ENCODE measurements around the gene JARID2.

Gene JARID2

DNA sequence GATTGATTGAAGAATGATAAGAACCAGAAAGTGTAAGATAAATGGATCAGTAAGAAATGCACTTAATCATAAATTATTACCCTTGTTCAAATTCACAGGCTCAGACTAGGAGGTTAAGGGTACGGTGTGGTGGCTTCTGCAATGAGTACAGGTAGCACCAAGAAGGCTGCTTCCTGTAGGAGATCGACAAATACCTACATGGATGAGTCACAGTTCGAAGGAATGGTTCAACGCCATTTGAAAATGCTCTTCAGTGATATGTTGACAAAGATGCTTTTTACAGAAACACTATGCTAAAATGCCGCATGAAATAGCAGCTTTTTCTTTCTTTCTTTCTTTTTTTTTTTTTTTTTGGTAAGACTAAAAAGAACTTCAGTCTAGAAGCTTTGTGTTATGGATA lies 300.7 kb downstream of the JARID2 start:
- TF ChIP-seq, protein P1, sequence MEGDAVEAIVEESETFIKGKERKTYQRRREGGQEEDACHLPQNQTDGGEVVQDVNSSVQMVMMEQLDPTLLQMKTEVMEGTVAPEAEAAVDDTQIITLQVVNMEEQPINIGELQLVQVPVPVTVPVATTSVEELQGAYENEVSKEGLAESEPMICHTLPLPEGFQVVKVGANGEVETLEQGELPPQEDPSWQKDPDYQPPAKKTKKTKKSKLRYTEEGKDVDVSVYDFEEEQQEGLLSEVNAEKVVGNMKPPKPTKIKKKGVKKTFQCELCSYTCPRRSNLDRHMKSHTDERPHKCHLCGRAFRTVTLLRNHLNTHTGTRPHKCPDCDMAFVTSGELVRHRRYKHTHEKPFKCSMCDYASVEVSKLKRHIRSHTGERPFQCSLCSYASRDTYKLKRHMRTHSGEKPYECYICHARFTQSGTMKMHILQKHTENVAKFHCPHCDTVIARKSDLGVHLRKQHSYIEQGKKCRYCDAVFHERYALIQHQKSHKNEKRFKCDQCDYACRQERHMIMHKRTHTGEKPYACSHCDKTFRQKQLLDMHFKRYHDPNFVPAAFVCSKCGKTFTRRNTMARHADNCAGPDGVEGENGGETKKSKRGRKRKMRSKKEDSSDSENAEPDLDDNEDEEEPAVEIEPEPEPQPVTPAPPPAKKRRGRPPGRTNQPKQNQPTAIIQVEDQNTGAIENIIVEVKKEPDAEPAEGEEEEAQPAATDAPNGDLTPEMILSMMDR (conservative IDR thresholded peaks at IDR 0.05; ENCODE audit: low read depth, low read length), result no peak
- no peak overlapping the region for H3K4me3 ChIP-seq (ENCODE audit: low read length)
- DNase-seq (ENCODE audit: low read depth), result no peak

DNA sequence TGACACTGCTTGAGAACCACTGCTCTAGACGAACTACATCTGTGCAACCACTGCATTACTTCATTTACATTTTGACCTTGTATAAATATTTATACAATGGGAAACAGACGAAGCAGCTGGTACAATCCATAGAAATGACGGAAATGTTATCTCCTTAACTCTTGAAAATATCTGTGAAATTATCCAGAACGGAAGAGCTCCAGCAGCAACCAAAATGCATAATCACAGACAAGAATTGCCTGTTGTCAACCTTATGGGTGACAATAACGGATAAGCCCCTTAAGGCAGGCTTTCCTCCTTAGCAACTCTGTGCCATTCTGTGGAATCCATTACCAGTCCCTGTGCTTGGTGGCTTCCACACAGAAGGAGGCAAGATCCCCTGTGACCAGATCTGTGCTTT lies 301.5 kb downstream of the JARID2 start:
- TF ChIP-seq, protein P1 (conservative IDR thresholded peaks at IDR 0.05; ENCODE audit: low read depth, low read length), result no peak
- no peak for DNase-seq (ENCODE audit: low read depth)
- H3K4me3 ChIP-seq (ENCODE audit: low read length), result no peak overlapping the region

DNA sequence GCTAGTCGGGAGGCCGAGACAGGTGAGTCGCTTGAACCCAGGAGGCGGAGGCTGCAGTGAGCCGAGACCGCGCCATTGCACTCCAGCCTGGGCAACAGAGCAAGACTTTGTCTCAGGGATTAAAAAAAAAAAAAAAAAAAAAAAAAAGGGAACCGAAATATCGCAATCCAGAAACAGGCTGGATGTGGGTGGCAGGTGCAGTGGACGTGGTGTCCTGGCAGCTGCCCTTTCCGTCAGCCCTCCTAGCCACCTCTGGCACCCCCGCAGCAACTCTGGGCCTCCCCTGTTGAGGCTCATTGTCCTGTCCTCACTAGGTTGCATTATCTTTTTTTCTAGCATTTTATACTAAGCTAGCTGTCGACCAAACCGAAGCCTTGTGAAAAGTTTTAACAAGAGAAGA lies 303.5 kb downstream of the JARID2 start:
- DNase-seq (ENCODE audit: low read depth), result no peak
- TF ChIP-seq, protein P1 (conservative IDR thresholded peaks at IDR 0.05; ENCODE audit: low read depth, low read length), result no peak
- no peak overlapping the region for H3K4me3 ChIP-seq (ENCODE audit: low read length)

DNA sequence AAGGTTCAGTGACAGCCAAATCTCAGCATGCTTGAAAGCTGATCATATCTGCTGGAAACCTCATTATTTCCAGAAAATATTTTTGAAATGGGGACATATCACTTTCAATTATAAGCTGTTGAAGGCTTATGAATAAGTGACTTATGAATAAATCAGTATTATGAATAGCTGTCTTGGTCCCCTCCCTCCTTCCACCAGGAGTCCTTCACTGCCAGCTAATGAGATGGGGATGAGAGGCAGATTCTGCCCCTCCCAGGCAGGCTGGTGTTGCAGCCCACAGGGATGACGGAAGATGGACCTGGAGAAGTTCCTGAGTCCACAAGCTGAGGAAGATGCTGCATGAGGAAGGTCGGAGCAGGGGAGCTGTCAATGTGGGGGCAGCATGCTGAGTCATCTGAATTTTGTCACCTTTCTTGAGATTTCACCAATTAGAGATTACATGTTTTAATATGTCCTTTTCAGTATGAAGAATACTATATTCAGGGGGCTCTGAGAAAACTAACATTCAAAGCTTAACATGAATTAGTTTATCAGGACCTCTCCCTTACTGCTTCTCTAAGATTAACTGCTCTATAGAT lies 304.8 kb downstream of the JARID2 start:
- no peak for DNase-seq (ENCODE audit: low read depth)
- no peak overlapping the region for H3K4me3 ChIP-seq (ENCODE audit: low read length)
- TF ChIP-seq, protein P1 (conservative IDR thresholded peaks at IDR 0.05; ENCODE audit: low read depth, low read length), result no peak

DNA sequence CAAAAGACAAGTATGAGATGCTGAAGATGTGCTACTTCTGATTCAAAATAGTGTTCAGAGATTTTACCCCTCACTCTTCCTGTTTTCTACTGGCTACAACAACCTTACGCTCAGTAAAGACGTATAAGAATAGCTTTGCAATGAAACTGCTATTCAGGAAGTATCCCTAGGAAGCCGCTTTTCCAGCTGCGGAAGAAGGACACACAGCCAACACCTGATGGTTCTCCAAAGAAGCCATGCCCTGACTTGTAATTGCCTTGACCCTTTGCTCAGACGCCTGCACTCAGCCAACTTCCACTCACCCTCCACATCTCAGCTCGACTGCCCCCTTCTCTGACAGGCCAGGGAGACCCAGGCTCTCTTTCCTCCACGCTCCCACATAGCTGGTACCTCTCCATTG lies 305.4 kb downstream of the JARID2 start:
- TF ChIP-seq, protein P1 (conservative IDR thresholded peaks at IDR 0.05; ENCODE audit: low read depth, low read length), result no peak
- H3K4me3 ChIP-seq (ENCODE audit: low read length), result no peak overlapping the region

DNA sequence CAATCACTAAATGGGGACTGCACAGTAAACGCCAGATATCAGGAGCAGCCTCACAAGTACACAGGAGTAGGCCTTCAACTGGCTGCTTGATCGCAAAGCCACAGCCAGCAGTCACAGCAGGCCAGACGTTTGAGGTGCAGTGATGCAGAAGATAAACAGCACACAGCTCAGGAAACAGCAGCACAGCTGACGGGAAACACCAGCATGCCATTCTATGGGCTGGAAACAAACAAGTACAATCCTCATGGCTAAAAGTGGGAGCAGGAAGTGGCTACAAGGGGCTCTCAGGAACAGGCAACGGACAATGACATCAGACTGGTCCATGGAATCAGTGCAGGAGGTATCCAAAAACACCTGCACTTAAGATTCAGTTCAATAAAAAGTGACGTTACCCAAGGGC lies 305.9 kb downstream of the JARID2 start:
- DNase-seq (ENCODE audit: low read depth), result no peak
- no peak overlapping the region for H3K4me3 ChIP-seq (ENCODE audit: low read length)
- TF ChIP-seq, protein P1 (conservative IDR thresholded peaks at IDR 0.05; ENCODE audit: low read depth, low read length), result no peak

More for the DNA sequence above, 305.4 kb downstream of the JARID2 start:
- no peak for DNase-seq (ENCODE audit: low read depth)

DNA sequence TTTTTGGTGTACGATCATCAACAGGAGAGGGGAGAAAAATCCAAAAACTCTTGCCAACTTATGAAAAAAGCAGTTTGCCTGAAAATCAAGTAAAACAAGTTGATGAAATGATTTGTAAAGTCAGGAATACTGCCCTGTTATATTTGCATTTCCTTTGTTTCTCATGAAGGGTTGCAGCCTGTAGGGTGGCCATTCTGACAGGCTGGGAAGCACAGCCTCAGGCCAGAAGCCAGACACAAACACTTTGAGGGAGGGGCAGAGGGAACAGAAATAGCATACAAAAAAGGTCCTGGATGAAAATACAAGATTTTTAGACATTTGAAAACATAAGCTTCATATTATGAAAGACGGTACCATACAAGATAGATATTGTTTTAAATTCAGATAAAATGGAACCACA lies 307.2 kb downstream of the JARID2 start:
- DNase-seq (ENCODE audit: low read depth), result no peak
- no peak overlapping the region for H3K4me3 ChIP-seq (ENCODE audit: low read length)
- TF ChIP-seq, protein P1 (conservative IDR thresholded peaks at IDR 0.05; ENCODE audit: low read depth, low read length), result no peak
